NT2/D1 (cell line): ENCODE results near the gene PHB1.

Experiments
- DNase-seq: peaks from one replicate; pipeline ENCODE4 v3.0.0-alpha.2; 2011; ENCODE audit warnings: low read depth, low spot score
- H3K27me3 ChIP-seq: 2 replicates; pipeline ENCODE4 v1.6.0; 2011; ENCODE audit warnings: mild to moderate bottlenecking; ENCODE audit not compliant: insufficient read length, insufficient read depth
- H3K36me3 ChIP-seq: 2 replicates; pipeline ENCODE4 v1.6.1; 2011; ENCODE audit warnings: mild to moderate bottlenecking, low read length, mixed read lengths; ENCODE audit not compliant: insufficient read depth, insufficient read length
- H3K4me1 ChIP-seq: 2 replicates; pipeline ENCODE4 v1.5.1; 2011; ENCODE audit not compliant: insufficient read depth, insufficient read length
- H3K4me3 ChIP-seq: 2 replicates; pipeline ENCODE4 v1.5.1; 2011; ENCODE audit warnings: low read depth; ENCODE audit not compliant: insufficient read length
- H3K9ac ChIP-seq: 2 replicates; pipeline ENCODE4 v1.6.0; 2011; ENCODE audit warnings: low read depth; ENCODE audit not compliant: insufficient read length
- H3K9me3 ChIP-seq: 2 replicates; pipeline ENCODE4 v1.5.1; 2011; ENCODE audit warnings: mild to moderate bottlenecking, low read length; ENCODE audit not compliant: insufficient read depth
- SUZ12 ChIP-seq: IDR thresholded peaks from 2 replicates; pipeline ENCODE4 v1.6.1; 2011; ENCODE audit not compliant: insufficient read length, insufficient read depth; ENCODE audit errors: extremely low read depth
- YY1 ChIP-seq: IDR thresholded peaks from 2 replicates; pipeline ENCODE4 v1.6.1; 2011; ENCODE audit not compliant: insufficient read length, insufficient read depth
- ZNF274 ChIP-seq: IDR thresholded peaks from 2 replicates; pipeline ENCODE4 v1.6.1; 2011; ENCODE audit warnings: mild to moderate bottlenecking, low read depth, low read length

The PHB1 gene

DNA sequence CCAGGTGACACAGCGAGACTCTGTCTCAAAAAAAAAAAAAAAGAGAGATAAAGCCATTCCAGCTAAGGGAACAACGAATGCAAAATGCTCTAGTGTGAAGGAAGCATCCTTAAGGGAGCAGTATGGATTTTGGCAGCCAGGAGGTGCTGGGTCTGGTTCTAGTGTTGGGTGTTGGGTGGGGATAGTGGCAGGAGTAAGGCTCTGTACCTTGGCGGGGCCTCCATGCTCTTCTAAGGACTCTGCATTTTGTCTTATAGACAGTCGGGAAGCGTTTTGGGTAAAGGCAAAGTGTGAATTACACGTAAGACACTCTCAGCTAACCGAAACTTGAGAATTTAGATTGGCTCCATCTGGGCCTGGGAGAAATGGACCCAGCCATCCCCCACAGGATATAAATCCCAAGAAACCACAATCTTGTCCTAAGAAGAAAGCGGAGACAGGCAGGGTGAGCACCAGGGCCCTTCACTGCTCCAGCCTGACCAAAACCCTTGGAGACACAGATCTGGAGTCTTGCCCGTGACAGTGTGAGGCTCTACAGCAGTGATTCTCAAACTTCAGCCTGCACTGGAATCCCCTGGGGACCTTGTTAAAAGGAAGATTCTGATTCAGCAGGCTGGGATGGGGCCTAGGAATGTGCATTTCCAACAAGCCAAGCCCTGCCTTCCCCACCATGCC, 33.1 kb upstream of the PHB1 start:
- H3K27me3 ChIP-seq = no peaks in the 10 kb centered on the region
- TF ChIP-seq ZNF274 = no peak
- TF ChIP-seq YY1 = no peak
- no peak for TF ChIP-seq SUZ12

DNA sequence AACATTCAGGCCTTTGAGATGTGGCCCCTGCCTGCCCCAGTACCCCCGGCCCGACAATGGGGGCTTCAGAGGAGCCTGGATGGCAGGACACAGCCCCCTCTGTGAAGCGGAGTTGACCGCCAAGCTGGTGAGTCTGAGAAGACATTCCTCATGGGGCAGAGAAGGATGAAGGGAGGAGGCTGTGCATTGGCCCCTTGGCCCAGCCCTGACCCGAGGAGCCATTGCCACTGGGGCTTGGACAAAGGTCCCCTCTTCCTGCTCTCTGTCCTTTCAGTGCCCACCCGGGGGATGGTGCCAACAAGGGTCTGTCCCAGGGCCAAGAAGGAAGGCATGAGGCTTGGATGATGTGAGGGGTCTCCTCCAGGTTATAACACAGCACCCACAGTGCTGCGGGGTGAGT, 30.9 kb upstream of the PHB1 start:
- no peak for DNase-seq
- Histone ChIP-seq H3K4me1 (peaks cover 11% of the 10 kb centered on the region), H3K36me3 (no peaks in the 10 kb centered on the region), H3K4me3 (no peak overlapping the region), H3K27me3 (no peaks in the 10 kb centered on the region), H3K9me3 (no peaks in the 10 kb centered on the region), H3K9ac (no peak overlapping the region)
- TF ChIP-seq YY1 (no peak), ZNF274 (no peak), SUZ12 (no peak)

More for the DNA sequence above, 33.1 kb upstream of the PHB1 start:
- Histone ChIP-seq H3K4me1 (peaks cover 23% of the 10 kb centered on the region), H3K4me3 (no peak overlapping the region), H3K9ac (no peak overlapping the region), H3K9me3 (no peaks in the 10 kb centered on the region), H3K36me3 (no peaks in the 10 kb centered on the region)
- DNase-seq = no peak

GRCh38 chr17:49444384-49444783, 29.7 kb upstream of the PHB1 start:
- H3K9me3 ChIP-seq = no peaks in the 10 kb centered on the region
- H3K4me3 ChIP-seq = no peak overlapping the region
- H3K27me3 ChIP-seq = no peaks in the 10 kb centered on the region
- H3K36me3 ChIP-seq = no peaks in the 10 kb centered on the region
- TF ChIP-seq YY1 = no peak
- TF ChIP-seq ZNF274 = no peak
- no peak for TF ChIP-seq SUZ12
- no peak overlapping the region for H3K9ac ChIP-seq
- peaks cover 18% of the 10 kb centered on the region for H3K4me1 ChIP-seq
- DNase-seq = no peak

DNA sequence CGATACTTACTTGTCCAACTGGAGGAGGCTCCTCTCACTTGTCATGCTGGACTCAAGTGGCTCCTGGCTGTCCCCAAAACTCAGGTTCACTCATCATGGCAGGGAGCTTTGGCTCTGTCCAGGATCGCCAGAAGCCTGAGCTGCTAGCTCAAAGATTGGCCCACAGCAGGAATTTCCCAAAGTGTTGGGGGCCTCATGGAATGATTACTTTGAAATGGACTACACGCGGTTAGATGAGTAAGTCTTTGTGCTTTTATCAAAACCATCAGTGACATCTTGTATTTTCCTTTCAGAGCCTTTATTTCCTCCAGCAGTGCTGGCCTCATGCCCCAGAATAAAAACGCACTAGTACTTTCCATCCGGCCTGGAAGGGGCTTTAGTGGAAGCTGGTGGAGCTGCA, 29.2 kb upstream of the PHB1 start:
- no peak overlapping the region for H3K9ac ChIP-seq
- TF ChIP-seq ZNF274 (no peak), YY1 (no peak), SUZ12 (no peak)
- no peaks in the 10 kb centered on the region for H3K36me3 ChIP-seq
- peaks cover 21% of the 10 kb centered on the region for H3K4me1 ChIP-seq
- no peak for DNase-seq
- no peaks in the 10 kb centered on the region for H3K9me3 ChIP-seq
- no peaks in the 10 kb centered on the region for H3K27me3 ChIP-seq
- no peak overlapping the region for H3K4me3 ChIP-seq

DNA sequence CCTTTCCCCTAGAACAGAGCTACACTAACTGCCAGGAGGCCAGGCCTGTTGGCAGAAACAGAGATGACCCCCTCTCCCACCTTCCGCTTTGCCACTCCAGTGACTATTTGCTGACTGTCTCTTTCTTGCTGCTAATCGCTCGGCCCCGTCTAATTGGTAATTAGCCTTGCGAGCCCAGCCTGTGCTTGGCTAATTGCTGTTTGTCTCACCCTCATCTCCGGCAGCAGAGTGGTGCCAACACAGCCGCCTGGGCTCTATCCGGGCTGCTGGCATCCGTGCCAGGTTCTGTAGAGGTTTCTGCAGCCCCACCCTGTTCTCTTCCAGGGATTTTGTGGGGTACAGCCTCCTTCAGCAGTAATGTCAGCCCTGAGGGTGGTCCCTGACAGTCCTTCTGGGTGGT, 27.4 kb upstream of the PHB1 start:
- Histone ChIP-seq H3K9ac (no peak overlapping the region), H3K4me3 (no peak overlapping the region), H3K4me1 (peaks cover 21% of the 10 kb centered on the region), H3K9me3 (no peaks in the 10 kb centered on the region), H3K36me3 (no peaks in the 10 kb centered on the region), H3K27me3 (no peaks in the 10 kb centered on the region)
- TF ChIP-seq SUZ12 (no peak), ZNF274 (no peak), YY1 (no peak)
- no peak for DNase-seq

GRCh38 chr17:49441578-49441977, 26.9 kb upstream of the PHB1 start:
- no peaks in the 10 kb centered on the region for H3K36me3 ChIP-seq

DNA sequence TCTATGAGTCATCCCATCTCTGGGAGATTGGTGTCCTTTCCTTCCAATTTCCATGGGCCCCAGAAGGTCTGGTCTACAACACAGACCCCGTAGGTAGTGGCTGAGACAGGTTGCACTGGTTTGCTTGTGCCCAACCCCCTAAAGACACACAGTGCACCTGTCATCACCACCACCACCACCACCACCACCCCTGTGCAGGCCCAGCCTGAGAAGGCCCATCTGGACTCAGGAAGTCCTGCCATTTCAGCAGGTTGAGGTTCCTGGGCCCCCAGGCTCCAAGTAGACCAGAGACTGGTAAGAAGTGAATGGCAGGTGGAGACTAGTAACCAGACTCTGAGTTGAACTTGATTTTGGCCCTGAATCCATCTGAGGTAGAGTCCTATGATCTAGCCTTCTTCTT, 25.9 kb upstream of the PHB1 start:
- TF ChIP-seq SUZ12 = no peak
- no peak for TF ChIP-seq YY1
- no peak for TF ChIP-seq ZNF274
- no peak for DNase-seq
- H3K9ac ChIP-seq = no peak overlapping the region
- no peaks in the 10 kb centered on the region for H3K9me3 ChIP-seq
- no peak overlapping the region for H3K4me3 ChIP-seq
- H3K4me1 ChIP-seq = peaks cover 19% of the 10 kb centered on the region
- no peaks in the 10 kb centered on the region for H3K27me3 ChIP-seq
- H3K36me3 ChIP-seq = no peaks in the 10 kb centered on the region

More at GRCh38 chr17:49441578-49441977, 26.9 kb upstream of the PHB1 start:
- Histone ChIP-seq H3K4me1 (peaks cover 21% of the 10 kb centered on the region), H3K4me3 (no peak overlapping the region), H3K27me3 (no peaks in the 10 kb centered on the region), H3K9ac (no peak overlapping the region), H3K9me3 (no peaks in the 10 kb centered on the region)
- no peak for DNase-seq
- no peak for TF ChIP-seq ZNF274
- TF ChIP-seq SUZ12 = no peak
- TF ChIP-seq YY1 = no peak
